Stimulated activated CD8-positive, alpha-beta memory T cell treated with anti-CD3 and anti-CD28 coated beads, Interleukin-2, amount 100 ng/mL, for 48 hours (primary cell): ENCODE data around the gene TTC16.

Source experiments
- DNase-seq, 2 donors: peaks; one replicate each; pipeline ENCODE4 v3.0.0-alpha.2; 2020; ENCODE audit warnings: low read depth in 2 of 2

Gene TTC16

GRCh38 chr9:127720865-127721227 is 5.0 kb downstream of the TTC16 start:
- no peak for DNase-seq

DNA sequence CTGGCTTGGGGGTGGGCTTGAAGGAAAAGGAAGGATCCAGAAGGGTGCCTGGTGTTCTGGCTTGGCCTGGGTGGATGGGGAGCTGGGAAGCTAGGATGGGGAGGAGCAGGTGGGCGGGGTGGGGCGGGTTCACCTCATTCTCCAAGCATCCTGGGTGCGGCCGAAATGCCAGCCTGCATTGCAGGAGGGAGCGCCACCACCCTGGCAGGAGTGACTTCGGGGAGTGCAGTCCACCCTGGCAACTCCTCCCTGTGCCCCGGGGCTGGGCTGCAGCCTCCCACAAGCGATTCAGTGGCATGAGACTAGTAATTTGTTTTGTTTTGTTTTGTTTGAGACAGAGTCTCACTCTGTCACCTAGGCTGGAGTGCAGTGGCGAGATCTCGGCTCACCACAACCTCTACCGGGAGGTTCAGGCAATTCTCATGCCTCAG is 5.5 kb downstream of the TTC16 start:
- DNase-seq = no peak

DNA sequence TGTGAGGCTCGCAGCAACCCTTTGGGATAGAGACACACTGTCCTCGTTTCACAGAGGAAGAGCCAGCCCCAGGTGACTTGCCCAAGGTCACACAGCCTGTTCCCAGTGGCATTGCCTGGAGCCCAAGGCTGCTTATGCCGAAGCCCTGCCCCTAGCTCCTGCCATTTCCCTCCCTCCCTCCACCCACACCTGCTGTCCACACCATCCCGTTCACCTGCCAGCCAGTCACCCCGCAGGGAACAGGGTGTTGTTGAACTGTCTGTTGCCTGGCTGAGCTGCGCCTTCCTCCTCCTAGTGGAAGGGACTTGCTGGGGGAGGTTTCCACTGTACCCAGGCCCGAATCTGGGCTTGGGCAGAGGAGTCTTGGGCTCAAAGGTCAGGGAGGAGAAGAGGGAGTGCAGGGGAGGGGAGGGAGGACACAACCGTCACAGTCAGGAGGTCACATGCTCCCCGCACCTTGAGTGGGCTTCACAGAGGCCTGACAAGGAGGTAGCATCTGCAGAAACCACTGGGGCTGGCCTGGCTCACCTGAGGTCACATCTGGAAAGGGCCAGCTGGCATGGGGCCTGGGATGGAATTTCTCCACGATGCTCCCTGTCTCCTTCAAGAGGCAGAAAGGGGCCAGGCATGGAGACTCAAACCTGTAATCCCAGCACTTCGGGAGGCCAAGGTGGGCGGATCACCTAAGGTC is 6.3 kb downstream of the TTC16 start:
- DNase-seq = no peak

DNA sequence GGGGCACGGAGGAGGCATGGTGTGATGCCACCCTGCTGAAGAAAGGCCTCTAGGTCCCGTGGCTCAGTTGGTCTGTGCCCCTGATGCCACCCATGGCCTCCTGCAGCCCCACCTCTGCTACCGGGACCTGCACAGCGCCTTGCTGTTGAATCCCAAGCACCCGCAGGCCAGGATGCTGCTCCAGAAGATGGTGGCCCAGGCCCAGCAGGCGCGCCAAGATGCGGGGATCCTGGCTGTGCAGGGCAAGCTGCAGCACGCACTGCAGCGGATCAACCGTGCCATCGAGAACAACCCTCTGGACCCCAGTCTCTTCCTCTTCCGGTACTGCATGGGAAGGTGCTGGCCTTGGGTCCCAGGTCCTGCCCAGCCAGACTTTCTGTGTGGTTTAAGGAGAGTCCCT is 7.1 kb downstream of the TTC16 start:
- DNase-seq = no peak

GRCh38 chr9:127723444-127723843 is 7.6 kb downstream of the TTC16 start:
- no peak for DNase-seq

- DNase-seq = no peak
Measured at GRCh38 chr9:127724012-127724411, 8.1 kb downstream of the TTC16 start.

DNA sequence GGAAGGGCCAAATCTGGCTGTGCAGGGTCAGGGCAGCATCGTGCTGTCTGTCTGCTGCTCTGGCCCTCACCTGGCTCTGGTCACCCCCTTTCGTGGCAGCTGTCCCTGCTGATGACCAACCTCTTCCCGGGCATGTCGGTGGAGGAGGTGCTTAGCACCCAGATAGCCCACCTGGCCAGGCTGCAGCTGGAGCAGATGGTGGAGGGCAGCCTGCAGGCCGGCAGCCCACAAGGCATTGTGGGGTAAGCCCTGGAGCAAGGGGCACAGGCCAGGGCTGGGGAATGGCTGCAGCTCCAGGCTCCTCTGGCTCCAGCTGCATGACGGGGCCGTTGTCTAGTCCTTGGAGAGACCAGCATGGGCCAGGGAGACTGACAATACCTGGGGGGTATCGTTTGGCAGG is 11.0 kb downstream of the TTC16 start:
- DNase-seq = no peak

DNA sequence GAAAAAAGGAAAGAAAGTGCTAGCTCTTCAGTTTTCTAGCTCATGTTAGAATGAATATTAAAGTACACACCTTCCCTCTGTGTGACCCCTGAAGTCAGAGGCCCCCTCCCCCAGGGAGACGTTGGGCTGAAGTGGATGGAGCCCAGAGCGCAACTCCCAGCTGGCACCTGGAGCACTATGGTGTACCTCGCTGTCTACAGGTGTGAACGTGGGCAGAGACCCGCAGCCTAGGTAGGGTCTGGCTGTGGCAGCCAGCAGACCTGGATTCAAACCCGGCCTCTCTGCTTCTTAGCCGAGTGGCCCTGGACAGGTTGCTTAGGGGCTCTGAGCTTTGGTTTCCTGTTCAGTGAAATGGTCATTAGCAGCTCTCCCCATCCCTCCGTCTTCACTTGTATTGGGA is 12.9 kb downstream of the TTC16 start:
- no peak for DNase-seq

- DNase-seq = no peak
Measured at GRCh38 chr9:127729522-127730256, 13.8 kb downstream of the TTC16 start.

GRCh38 chr9:127730262-127730661 is 14.4 kb downstream of the TTC16 start:
- DNase-seq = no peak

GRCh38 chr9:127730799-127731410 is 15.0 kb downstream of the TTC16 start:
- no peak for DNase-seq

GRCh38 chr9:127731938-127732337 is 16.1 kb downstream of the TTC16 start:
- DNase-seq = no peak

DNA sequence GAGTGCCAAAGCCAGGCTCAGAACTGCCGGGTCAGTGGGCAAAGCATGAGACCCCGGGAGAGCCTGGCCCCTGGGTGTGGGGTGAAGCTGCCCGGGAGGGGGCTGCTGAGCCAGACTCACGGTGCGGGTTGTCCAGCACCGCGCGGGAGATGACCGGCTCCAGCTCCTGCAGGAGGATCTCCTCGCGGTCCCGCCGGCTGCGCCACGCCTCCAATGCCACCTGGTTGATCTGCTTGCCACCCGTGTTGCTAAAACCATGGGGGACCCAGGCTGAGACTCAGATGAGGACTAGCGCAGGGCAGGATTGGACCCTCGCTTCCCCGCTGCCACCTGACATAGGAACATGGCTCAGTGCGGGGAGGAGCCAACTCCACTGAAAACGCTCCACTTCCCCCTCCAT is 16.6 kb downstream of the TTC16 start:
- no peak for DNase-seq

- DNase-seq = no peak
Measured at GRCh38 chr9:127733614-127734013, 17.7 kb downstream of the TTC16 start.

DNA sequence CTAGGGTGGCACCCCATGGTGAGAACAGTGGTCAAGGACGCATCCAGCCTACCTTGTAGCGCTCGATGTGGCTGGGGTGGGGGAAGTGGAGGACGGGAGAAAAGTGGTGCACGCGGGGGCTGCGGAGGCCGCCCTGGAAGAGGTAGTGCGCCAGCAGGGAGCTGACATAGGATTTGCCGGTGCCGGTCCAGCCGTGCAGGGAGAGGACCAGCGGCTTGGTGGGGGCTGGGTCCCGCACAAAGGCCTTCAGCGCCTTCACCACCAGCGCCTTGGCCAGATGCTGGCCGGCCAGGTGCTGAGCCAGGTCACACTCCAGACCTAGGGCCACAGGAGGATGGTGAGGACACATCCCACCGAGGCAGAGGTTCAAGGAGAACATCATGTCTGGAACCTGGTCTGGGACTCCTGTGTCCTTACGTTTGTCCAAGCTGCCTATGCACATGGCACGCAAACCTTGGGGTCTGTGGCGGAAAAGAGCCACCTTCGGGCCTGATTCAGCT is 18.4 kb downstream of the TTC16 start:
- no peak for DNase-seq

DNA sequence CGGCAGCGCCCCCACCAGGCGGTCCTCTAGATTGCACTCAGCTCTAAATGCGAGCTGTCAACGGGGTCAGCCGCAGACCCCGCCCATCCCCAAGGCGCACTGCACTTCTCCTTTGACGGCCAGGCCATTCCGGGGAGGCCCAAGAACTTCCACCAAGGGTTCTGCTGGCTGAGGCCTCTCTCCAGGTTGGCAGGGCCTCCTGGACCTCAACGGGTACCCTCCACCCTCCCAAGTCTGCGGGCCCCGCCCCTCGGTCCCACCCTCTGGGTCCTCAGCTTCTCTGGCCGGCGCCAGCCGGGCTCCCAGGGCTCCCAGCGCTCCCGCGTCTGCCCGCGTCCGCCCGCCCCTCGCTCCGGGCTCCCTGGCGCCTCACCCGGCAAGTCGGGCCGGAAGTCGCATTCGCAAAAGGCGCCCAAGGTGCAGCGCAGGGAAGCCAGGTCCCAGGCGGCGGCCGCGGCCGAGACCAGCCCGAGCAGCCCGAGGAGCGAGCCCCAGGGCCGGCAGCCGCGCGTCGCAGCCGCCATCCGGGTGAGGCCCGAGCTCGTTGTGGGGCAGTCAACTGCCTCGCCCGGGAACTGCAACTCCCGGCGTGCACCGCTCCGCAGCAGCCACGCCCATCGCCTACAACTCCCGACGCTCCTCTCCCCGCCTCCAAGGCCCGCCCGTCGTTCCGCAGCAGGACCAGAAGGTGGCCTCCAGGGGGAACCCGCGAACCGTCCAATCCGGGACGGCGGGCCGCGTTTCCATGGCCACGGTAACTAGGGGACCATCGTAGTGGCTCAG is 19.1 kb downstream of the TTC16 start, which contains the start of gene TOR2A:
Gene TOR2A (minus strand): TSS at position 548 of the 783 bp plus-strand sequence. CDS start 24 bp downstream, at position 524.
- DNase-seq = peak; percentile 97 to 98

DNA sequence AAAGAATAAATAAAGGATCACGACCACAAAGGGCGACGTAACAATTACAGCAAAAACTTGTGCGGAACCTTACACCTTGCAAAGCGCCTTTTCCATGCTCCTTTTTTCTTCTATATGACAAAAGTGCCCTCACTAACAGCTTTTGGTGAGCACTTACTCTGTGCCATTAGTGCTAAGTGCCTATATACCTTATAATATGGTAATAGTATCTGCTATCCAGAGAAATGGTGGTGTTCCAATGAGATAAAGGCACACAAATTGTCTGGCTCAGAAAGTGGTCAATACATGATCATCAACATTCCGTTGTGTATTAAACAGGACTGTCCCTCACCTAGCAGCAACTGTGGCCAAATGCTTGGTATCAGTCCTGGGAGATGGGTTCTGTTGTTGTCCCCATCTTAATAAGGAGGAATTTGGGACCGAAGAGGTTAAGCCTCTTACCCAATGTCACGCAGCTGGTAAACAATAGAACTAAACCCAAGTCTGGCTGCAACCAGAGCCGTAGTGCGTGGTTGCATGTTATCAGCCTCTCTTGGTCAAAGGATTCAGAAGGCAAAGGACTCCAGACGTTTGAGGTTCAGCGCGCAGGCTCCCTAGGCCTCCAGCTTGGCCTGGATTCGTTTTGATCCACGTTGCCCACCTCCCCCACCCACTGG is 19.8 kb downstream of the TTC16 start:
- no peak for DNase-seq

DNA sequence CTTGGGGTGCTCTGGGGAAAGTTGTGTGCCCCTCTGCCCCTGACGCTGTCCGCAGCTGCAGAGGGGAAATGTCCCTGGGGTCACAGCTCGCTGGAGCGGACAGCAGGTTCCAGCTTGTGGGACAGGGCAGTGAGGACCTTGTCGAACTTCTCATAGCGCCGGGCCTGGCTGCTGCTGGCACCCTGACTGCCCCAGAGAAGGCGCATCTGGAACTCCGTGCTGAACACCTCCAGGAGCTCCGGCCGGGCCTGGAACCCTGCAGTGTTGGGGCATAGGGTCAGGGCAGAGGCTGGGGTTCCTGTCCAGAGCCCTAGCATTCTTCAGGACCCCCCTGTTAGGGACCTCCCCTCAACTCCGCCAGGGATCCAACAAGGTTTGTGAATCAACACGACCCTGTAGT is 22.8 kb downstream of the TTC16 start:
- DNase-seq = no peak

GRCh38 chr9:127739614-127740330 is 23.9 kb downstream of the TTC16 start:
- DNase-seq = no peak

DNA sequence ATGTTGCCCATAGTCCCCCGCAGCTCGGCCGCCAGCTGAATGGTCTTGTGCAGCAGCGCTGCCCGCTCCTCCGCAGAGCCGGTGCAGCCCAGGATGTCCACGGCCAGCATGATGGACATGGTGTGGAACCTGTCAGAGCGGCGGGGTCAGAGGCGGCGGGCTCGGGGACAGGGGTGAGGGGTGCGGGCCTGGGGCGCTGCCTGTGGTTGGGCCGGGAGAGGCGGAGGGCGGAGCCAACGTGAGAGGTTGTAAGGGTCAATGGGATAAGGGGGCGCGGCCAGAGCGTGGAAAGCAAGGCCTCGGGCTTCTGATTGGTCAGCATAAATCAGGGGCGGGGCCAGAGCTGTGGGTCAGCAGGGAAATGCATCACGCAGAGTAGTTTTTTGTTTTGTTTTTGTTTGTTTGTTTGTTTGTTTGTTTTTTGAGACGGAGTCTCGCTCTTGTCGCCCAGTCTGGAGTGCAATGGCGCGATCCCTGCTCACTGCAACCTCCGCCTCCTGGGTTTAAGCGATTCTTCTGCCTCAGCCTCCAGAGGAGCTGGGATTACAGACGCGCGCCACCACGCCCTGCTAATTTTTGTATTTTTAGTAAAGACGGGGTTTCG is 26.1 kb downstream of the TTC16 start:
- no peak for DNase-seq
